ENCODE data around the gene FXYD3.
"Not testable (repeated sequence)": the region's sequence is repeated elsewhere in the genome, so short reads cannot be mapped to it uniquely, and the experiment has no call there.

FXYD3 gene

DNA sequence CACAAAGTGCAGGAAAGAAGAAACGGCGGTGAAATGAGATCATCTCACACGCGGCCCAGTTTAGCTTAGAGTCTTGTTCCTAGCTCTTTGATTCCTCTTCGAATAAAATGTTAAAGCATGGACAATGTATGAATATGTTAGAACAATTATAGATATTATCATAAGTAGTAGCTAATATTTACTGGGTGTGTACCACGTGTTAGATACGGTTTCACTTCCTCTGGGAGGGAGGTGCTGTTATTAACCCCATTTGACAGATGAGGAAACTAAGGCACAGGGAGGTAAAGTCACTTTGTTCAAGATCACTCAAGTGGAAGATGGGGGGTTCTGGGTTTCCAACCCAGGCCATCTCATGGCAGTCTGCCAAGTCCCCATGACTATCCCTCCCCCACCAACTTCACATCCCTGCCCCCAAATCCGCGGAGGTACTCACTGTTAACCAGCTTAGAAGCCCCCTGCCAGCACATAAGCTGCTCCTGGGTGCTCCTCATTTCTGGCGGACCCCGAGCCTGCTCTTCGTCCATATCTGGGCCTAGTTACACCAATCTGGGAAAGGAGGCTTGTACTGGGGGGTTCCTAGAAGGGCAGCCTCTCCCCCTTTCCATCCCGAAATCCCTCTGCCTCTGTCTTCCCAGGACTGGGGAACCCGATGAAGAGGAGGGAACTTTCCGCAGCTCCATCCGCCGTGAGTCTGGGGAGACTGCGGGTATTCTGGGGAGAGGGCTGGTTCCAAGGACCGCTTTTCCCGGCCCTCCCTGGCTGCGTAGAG is 26.4 kb downstream of the FXYD3 start:
- DNase-seq (ENCODE audit: low read depth in 2 of 2): no peak

DNA sequence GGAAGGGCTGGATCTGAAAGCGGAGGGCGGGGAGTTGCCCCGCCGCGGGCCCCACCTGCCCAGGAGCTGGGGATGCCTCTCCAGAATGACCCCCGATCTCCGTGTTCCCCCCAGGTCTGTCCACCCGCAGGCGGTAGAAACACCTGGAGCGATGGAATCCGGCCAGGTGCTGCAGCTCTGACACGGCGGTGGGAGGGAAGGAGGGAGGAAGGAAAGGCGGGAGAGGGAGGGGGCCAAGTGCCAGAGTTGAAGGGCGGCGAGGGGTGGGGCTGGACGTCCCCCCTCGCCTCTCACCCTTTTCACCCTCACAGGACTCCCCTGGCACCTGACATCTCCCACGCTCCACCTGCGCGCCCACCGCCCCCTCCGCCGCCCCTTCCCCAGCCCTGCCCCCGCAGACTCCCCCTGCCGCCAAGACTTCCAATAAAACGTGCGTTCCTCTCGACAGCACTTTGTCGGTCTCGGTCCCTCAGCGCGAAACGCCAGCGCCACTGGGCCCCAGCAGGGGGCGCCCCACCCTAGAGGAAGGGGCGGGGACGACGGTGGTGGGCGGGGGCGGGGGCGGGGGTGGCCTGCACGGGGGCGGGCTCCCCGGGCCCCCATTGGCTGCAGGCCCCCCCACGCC is 27.1 kb downstream of the FXYD3 start:
- peak; percentile 28 to 56 for DNase-seq (ENCODE audit: low read depth in 2 of 2)

- no peak for DNase-seq (ENCODE audit: low read depth in 2 of 2)
Measured at GRCh38 chr19:35143231-35143715, 27.6 kb downstream of the FXYD3 start, which contains the start of gene FXYD7. TSS of gene FXYD7 (plus strand) at chr19:35143255. CDS start at chr19:35143334, 79 bp downstream.

GRCh38 chr19:35143818-35144217 is 28.2 kb downstream of the FXYD3 start:
- DNase-seq (ENCODE audit: low read depth in 2 of 2): no peak

DNA sequence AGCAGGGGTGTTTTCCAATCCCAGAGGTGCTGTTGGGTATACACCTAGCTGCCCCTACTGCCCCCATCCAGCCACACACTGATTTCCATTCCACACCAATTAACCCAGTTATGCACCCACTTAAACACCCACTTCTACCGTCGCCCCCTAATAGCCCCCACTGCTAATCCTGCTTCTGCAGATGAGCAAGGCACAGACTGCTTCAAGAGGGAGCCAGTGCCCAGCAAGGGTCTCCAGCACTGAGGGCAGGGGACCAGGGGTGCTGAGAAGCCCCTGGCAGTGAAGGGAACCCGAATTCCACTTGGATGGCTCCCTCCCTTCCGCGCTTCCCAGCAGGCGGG is 28.6 kb downstream of the FXYD3 start:
- no peak for DNase-seq (ENCODE audit: low read depth in 2 of 2)

DNA sequence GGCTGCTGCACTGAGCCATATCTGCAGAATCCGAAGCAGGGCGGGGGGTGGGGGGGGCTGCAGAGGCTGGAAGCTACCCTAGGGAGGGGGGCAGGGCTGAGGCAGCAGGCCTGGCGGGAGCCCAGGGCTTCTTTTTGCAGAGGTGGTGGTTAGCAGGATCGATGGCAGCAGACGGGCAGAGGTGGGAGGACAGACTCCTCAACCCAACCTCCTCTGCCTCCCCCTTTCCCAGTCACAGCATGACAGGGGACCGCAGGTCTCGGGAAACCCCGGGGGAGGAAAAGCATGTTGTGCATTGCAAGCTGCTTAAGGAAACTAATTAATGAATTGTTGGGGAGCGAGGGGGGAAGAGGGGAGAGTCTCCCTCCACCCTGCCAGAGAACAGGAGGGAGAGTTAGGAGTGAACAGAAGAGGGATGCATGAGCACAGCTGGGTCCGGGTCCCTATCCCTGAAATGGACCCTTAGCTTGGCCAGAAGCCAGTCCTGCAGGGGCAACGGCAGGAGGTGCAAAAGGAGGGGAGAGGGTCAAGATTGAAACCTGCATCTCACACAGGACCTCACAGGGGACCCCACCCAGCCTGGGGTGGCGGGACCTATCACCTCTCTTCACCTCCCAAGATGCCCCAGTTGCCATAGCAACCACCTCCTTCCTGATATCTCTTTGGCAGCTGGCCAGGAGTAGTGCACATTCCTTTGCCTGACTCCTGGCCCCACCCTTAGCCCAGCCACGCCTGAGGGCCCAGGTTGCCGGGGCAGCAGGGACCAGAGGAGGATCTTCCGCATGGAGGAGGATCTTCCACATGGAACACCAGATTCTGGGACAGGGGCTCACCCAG is 29.2 kb downstream of the FXYD3 start:
- no peak for DNase-seq (ENCODE audit: low read depth in 2 of 2)

DNA sequence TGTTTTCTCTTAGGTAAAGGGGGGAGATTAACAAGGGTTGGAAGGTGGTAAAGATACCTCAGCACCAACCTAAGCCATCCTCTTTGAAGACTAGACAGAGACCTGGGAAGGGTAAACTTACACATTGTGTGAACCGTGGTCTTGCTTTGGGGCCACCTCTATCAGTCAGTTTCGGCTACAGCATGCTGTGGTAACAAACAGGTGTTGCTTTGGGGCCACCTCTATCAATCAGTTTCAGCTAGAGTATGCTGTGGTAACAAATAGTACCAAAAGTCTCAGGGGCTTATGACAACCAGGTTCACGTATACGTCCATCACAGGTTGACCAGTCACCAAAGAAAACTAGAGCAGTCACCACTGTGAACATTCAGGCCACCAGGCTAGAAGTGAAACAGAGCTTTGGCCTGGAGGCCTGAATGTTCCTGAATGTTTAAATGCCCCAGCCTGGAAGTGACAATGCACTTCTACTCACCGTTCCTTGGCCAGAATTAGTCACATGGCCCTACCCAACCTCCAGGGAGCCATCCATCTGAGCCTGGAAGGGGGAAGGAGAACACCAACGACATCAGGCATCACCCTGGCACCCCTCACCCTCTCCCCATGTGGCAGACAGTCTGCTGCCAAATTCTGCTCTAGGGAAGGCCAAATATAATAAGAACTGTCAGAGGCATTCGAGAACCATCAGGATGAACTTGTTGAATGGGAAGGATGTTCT is 31.3 kb downstream of the FXYD3 start:
- no peak for DNase-seq (ENCODE audit: low read depth in 2 of 2)

DNA sequence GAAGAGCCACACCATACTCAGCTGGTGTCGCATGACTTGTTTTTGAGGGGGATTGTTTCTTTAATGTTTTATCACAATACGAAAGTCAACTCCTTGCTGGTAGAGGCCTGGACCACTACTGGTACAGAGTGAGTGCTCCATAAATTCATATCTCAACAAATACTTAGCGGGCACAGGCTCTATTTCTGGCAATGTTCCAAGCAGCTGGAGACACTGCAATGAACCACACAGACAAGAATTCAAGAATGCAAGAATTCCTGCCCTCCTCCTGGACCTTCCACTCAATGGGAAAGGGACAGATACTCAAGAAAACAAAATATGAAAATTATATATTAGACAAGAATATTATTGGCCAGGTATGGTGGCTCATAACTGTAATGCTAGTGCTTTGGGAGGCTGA is 33.8 kb downstream of the FXYD3 start:
- DNase-seq (ENCODE audit: low read depth in 2 of 2): no peak

DNA sequence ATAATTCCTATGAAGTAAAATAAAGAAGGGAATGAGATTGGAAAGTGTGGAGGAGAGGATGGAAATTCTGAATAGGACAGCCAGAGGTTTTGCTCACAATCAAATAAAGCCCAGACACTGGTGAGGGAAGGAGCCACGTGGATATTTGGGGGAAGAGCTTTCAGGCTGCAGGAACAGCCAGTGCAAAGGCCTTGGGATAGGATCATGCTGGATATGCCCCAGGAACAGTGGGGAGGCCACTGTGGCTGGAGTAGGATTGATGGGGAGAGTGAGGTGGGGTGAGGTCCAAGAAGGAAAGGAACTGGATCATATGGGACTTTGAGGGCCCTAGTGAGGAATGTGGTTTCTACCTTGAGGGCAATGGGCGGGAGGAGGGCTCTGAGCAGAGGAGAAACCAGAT is 34.8 kb downstream of the FXYD3 start:
- DNase-seq (ENCODE audit: low read depth in 2 of 2): no peak

GRCh38 chr19:35151273-35152065 is 35.8 kb downstream of the FXYD3 start:
- no peak for DNase-seq (ENCODE audit: low read depth in 2 of 2)

DNA sequence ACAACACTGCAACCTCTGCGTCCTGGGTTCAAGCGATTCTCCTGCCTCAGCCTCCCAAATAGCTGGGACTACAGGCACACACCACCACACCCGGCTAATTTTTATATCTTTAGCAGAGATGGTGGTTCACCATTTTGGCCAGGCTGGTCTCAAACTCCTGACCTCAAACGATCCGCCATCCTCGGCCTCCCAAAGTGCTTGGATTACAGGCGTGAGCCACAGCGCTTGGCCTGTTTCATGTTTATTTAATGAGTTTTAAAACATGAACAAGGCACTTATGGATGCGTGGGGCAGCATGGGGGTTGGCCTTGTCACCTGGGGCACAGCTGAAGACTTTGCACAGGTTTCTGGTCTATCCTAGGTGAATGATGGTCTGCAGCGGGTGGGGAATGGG is 37.5 kb downstream of the FXYD3 start:
- not testable (repeated sequence) for DNase-seq (ENCODE audit: low read depth in 2 of 2)

DNA sequence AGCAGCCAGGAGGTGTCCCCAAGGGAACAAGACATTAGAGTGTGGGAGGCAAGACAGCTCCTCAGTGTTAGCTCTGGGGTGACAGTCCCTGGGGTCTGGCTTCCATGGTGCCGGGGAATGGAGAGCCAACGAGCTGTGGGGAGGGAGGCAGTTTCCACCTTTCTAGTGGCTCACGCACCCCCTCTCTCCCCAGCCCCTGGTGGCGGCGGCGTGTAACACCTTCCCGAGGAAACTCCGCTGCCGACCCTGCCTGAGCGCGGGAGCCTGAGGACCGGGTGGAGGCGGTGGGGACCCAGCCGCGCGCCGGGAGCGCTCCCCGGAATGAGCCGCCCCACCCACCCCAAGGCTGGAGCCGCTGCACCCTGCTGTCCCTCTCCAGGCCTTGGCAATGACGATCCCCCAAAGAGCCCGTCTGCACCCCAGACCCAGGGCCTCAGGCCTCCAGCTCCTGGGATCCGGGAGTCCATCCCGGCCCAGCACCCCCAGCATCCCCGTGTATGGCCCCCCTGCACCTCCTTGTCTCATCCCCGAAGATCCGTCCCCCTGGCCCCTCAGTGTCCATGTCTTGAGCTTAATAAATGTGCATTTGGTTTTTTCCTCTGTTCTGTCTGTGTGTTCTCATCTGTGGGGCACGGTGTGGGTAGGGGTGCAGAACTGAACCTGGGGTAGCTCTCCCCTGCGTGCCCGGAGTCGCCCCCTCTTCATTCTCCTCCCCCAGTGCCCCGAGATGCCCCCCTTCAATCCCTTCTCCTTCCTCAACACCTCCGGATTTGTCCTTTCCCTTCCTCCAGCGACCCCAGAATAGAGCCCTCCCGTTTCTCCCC is 38.3 kb downstream of the FXYD3 start:
- peak; percentile 53 to 65 for DNase-seq (ENCODE audit: low read depth in 2 of 2)

- peak; percentile 76 to 81 for DNase-seq (ENCODE audit: low read depth in 2 of 2)
Measured at GRCh38 chr19:35154525-35155406, 39.1 kb downstream of the FXYD3 start, which contains the start of gene FXYD5. TSS of gene FXYD5 (plus strand) at chr19:35154735. CDS start at chr19:35155551, 816 bp downstream.

DNA sequence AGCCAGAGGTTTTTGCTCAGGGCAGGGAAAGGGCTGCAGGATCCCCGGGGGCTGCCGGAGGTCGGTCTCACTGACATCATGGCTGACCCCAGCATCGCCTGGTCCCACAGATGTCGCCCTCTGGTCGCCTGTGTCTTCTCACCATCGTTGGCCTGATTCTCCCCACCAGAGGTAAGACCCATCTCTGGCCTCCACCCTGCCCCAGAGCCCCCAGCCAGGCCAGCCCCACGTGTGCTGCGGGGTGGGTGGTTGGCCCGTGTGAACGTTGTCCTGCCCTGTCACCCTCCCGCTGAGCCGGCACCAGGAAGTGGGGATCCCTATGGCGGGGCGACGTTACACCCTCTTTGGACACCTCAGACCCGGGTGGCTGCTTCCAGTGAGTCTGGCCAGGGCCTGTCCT is 39.8 kb downstream of the FXYD3 start:
- no peak for DNase-seq (ENCODE audit: low read depth in 2 of 2)

DNA sequence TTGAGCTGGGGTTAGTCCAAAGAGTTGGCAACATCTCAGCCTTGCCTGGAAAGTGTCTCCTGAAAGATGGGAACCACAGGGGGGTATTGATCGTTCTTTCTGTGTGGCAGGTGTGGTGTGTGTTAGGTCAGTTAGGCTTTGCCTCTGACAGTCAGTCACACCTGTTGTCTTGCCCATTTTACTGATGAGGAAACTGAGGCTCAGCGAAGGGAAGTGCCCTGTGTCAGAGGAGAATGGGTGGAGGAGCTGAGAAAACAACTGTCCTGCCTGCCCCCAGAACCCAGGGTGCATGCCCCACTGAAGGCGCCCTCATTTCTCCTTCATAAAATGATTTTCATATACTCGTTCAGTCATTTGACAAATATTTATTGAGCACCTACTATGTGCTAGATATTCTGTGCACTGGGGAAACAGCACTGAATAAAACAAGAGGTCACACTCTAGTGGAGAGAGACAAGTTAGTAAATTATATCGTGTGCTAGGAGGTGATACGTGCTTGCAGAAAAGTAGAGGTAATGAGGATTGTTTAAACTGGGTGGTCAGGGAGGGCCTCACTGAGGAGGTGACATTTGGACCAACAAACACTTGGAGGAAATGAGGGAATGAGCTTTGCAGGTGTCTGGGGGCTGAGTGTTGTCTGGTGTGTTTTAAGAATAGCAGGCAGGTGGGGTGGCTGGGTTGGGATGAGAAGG is 40.5 kb downstream of the FXYD3 start:
- DNase-seq (ENCODE audit: low read depth in 2 of 2): no peak

DNA sequence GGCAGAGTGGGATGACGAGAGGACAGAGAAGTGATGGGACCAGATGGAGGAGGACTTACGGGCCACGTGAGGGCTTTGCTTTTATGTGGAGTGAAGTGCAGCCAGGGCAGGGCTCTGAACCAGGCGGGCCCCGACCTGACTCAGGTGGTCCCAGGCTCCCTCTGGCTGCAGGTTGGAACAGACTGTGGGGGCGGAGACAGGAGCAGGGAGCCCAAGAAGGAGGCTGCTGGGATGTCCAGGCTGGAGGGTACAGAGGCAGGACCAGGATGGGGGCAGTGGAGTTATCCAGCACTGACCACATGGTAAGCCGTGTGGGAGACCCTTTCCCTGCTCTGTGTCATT is 41.0 kb downstream of the FXYD3 start:
- DNase-seq (ENCODE audit: low read depth in 2 of 2): no peak

- DNase-seq (ENCODE audit: low read depth in 2 of 2): no peak
Measured at GRCh38 chr19:35157431-35157830, 41.8 kb downstream of the FXYD3 start.

GRCh38 chr19:35159606-35160005 is 44.0 kb downstream of the FXYD3 start:
- DNase-seq (ENCODE audit: low read depth in 2 of 2): no peak
